CD4-positive, alpha-beta T cell treated with Interleukin-21 for 1 hour (primary cell): Measurements from ENCODE around the gene LHX3.

Source experiments
- DNase-seq: peaks from one replicate; pipeline ENCODE4 v3.0.0-alpha.2; 2020

The LHX3 gene

DNA sequence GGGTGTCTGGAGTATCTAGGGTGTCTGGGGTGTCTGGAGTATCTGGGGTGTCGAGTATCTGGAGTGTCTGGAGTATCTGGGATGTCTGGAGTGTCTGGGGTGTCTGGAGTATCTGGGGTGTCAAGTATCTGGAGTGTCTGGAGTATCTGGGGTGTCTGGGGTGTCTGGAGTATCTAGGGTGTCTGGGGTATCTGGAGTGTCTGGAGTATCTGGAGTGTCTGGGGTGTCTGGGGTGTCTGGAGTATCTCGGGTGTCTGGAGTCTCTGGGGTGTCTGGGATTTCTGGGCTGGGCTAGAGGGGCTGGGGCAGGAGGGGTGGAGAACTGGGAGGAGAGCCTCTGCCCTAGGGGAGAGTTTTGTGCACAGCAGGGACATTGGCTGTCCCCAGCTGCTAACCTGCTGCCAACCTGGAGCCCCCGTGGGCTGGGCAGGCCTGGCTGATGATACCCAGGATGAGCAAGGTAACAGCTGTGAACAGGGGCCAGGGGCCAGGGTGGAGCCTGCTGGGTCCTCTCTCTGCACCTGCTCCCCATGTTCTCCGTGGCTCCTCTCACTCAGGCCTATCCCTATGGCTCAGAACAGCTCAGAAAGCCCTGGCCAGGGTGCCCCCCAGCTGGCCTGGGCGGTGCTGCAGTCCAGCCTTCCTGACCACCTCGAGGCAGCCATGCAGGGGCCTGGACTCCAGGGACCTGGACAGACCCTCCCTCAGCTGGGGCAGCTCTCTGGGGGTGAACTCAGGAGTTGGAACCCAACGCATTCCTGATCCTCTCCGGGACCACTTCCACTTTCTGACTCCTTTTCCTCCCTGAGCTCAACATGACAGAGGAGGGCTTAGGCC, 29.9 kb downstream of the LHX3 start:
- no peak for DNase-seq

DNA sequence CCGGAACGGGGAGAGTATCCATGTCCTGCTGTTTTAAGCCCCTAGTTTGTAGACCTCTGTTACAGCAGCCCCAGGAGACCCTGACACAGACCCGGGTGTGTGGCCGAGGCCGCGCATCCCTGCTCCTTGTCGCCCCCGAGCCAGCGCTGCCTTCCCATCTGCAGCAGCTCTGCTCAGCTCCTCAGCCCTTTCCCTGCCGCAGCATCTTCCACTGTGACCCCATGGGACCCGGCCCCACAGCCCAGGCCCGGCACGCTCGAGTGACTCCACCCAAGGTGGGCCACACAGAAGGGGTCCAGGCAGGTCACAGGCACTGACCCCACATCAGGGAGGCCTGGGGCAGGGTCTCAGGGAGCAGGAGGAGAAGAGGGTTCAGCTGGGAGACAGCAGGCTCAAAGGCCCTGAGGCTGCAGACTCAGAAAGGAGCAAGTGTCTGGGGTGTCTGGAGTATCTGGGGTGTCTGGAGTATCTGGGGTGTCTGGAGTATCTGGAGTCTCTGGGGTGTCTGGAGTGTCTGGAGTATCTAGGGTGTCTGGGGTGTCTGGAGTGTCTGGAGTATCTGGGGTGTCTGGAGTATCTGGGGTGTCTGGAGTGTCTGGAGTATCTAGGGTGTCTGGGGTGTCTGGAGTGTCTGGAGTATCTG, 31.2 kb downstream of the LHX3 start:
- no peak for DNase-seq

DNA sequence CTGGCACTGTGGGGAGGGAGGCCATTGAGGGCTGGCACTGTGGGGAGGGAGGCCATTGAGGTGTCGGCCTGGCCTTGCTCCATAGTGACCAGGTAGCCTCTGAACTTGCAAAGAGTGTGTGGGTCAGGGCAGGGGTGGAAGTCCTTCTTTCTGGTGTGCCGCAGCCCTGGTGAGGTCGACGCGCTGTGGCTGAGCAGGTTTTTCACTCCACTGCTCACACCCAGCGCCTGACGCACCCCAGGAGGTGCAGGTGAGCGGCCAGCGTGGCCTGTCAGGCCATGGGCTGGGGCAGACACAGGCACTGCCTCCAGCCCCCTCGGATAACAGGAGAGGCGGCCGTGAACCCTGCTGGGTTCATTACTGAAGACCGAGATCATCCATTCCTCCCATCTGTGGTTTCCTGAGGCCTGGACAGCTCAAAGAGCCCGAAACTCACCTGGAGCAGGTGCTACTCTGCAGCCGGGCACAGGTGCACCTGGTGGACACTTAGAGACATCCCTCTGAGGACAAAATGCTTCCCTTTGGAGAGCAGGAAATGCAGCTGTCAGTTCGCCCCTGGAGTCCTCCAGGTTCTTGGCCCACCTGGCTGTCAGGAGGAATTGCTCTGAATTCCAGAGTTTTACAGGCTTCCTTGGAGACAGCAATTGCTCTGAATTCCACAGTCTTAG, 32.4 kb downstream of the LHX3 start:
- DNase-seq: no peak

DNA sequence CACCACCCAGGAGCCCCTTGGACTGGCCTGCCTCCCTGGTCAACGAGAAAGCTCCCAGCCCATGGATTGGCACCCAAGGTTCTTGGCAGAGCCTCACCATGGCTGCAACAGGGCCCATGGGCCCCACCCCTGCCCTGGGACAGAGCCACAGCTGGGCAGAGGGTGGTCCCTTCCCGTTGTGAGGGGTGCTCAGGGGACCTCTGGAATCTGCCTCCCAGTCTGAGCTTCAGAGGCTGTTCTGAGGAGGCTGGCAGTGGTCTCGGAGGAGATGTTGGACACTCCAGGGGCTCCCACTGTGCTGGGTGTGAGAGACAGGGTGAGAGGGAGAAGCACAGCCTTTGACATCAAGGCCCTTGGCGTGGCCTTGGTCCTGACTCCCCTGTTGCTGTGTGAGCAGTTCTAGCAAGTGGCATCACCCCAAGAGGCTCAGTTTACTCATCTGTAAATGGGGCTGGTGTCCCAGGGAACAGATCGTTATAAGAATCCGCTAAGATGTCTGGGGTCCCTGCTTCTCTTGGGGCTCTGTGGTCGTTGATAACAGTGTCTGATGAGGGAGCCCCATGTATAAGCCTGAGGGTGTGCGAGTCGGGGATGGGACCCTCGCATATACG, 33.0 kb downstream of the LHX3 start:
- no peak for DNase-seq

DNA sequence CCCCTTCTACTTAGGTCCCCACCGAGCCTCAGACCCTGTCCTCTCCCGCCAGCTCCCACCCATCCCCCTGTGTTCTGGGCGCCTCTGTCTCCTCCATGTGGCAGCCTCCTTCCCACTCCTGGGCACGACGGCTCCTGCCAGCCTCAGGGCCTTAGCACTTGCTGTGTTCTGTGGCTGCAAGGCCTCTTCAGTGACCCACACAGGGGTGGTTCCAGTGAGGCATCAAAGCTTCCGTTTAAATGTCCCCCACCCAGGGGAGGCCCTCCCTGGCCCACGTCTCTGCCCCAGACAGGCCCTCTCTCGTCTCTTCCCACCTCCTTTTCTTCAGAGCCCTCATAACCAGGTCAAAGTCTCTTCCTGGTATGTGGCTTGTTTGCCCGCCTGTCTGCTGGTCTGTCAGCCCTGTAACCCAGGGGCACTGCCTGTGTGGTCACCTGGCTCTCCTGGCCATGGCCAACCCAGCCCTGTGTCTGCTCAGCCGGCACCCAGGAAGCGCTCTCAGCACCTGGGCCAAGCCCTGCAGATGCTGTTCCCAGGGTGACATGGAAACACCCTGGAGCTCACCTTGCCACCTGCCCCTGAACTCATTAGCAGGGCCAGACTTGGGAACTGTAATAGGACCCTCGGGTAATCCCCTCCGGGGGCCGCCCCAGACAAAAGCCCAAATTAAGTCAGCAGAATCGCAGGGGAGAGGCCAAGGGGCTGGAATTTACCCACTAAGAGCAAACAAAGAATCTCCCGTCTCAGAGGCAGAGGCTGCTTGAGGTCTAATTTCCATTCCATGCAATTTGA, 33.7 kb downstream of the LHX3 start:
- DNase-seq: no peak

DNA sequence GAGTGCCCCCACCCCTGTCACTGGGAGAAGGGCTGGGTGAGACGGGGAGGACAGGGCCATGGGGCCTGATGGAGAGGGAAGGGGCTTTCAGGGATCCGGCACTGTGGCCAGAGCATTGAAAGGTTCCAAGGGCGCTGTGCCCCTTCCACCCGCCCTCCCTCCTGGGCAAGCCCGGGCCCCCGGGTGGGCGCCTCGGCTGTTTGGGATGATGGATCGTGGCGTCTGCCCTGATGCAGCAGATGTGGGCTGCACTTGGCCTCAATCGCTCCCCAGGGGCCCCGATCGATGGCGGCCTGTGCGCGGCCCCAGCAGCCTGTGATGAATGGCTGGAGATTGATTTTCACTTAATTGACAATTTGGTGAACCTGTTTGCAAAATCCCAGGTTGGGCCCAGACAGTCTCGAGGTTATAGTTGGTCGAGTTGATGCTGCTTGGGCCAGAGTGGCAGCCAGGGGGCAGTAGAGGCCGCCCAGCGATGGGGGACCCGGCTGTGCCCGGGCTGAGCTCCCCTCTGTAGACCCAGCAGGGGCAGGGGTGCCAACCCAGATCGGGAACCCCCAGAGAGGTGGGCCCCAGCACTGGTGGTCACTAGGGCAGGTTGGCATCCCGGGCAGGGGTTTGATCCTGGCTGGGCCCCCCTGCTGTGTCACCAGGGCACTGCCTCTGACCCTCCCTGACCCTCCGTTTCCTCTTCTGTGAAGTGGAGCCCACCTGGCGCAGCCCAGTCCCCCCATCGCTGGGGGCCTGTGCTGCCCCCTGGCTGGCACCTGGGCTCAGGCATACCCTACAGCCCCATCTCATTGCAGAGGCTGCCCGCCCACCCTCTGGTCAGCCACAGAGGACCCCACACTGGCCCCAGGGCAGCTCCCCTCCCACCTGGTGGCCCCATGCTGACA, 34.7 kb downstream of the LHX3 start:
- peak; percentile 42 for DNase-seq

DNA sequence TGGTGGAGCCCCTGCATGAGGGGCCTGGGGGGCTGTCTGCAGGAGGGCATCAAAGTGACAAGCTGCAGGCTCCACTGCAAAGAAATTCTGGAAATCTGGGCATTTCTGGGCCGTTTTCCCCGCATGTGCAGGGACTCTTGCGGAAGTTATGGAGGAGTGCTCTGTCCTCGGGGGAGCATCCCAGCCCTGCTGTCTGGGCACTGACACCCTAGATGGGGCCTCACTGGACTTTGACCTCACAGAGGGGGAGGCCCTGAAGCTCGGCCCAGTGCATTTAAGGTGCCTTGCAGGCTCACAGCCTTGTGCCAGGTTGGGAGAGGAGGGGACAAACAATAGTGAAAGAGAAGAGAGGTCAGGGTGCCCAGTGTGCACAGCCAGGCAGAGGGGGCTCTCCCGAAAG, 35.4 kb downstream of the LHX3 start:
- DNase-seq: no peak

DNA sequence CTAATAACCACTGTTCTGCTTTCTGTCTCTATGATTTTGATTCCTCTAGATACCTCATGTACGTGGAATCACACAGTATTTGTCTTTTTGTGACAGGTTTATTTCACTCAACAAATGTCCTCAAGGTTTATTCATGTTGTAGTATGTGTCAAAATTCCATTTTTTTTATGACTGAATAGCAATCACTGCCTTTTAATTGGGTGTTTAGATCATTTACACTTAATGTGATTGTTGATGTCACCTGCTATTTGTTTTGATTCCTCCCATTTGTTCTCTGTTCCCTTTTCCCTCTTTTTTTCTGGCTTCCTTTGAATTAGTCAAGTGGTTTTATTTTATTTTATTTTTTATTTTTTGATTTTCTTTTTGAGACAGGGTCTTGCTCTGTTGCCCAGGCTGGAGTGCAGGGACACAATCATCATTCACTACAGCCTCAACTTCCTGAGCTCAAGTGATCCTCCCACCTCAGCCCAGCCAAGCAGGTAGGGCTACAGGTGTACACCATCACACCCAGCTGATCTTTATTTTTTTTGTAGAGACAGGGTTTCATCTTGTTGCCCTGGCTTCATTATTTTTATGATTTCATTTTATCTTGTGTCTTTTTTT, 41.6 kb downstream of the LHX3 start:
- no peak for DNase-seq

DNA sequence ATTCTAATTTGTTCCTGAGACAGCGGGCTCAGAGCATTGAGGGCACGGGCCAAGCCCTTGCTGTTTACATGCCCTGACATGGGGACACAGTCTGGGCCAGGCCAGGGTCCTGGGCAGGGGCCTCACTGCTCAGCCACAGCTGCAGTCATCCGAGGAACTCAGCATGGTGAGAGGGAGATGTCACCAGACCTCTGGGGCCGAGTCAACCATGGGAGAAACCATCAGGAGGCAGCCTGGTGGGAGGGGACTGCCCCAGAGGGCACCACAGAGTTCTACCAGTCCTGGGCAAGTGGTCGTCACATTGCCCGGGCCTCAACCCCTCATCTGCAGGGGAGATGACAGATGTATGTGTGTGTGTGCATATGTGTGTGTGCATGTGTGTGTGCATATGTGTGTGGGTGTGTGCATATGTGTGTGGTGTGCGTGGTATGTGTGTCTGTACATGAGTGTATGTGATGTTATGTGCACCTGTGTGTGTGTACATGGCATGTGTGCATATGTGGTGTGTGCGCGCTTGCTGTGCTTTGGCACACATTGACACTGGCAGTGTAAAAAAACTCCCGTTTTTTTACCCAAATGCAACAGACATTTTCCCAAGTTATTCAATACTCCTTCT, 43.8 kb downstream of the LHX3 start:
- DNase-seq: no peak

DNA sequence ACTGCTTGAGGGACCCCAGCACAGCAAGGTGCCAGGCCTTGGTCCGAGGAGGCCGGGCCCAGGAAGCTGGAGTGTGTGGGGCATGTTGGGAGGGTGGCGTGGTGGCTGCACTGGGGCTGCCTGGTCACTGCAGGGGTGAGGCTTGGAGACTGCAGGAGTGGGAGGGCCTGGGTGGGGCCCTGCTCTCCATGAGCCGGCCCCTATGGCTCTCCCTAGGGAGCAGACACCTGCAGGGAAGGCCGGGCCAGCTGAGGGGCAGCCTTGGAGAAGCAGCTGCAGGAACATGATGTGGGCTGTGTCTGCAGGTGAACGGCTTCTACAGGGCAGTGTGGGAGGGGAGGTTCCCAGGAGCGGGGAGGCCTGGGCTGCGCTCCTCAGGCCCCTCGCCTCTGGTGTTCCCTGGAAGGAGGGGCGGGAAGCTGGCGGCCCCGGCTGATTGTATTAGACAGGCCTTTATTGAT, 44.5 kb downstream of the LHX3 start:
- no peak for DNase-seq

DNA sequence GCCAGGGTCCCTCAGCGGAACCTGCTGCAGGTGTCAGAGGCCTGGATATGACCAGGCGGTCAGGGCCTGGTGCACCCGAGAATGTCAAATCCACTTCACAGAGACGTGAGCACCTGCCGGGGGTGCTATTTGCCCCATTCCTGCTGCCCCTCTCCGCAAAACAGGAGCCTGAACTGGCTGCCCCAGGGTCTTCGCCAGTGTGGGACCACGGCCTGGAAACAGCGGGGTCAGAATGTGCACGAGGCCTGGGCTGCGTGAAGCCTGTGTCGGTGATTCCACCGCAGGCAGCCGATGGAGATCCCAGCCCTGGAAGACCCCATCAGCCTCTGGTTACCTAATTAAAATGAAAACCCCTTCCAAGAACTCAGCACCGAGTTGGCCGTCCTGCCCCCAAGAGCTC, 45.1 kb downstream of the LHX3 start:
- no peak for DNase-seq

DNA sequence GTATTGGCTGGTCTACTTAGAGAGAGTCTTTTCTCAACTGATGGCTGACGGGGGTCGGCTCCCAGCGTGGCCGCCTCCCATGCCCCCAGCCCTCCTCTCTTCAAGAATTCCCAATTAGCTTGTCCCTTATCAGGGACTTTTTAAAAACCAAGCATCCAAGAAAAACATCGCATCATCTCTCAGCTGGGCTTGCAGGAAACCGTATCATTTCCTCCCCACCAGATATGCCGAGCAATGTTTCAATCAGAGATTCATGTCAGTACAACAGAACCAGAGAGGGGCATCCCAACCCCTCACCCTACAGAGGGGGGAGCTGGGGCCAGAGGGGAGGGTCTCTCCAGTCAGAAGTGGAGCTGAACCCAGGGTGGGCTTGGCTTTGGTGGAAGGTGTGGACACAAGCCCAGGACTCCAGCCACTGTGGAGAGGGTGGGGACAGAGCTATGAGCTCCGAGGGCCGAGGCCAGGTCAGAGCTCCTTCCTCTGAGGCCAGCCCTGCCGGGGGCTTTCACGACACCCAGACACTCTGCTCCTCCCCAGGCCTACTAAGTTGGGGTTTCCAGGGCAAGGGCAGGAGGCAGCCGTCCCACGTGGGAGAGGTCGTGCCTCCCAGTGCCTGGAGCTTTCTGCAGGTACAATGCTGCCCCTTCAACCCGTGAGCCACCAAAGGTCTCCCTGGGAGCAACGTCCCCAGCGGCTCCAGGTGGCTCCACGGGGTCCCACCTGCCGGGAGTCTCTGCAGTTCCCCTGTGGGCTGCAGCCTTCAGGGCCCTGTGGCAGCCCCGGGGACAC, 47.3 kb downstream of the LHX3 start:
- no peak for DNase-seq

DNA sequence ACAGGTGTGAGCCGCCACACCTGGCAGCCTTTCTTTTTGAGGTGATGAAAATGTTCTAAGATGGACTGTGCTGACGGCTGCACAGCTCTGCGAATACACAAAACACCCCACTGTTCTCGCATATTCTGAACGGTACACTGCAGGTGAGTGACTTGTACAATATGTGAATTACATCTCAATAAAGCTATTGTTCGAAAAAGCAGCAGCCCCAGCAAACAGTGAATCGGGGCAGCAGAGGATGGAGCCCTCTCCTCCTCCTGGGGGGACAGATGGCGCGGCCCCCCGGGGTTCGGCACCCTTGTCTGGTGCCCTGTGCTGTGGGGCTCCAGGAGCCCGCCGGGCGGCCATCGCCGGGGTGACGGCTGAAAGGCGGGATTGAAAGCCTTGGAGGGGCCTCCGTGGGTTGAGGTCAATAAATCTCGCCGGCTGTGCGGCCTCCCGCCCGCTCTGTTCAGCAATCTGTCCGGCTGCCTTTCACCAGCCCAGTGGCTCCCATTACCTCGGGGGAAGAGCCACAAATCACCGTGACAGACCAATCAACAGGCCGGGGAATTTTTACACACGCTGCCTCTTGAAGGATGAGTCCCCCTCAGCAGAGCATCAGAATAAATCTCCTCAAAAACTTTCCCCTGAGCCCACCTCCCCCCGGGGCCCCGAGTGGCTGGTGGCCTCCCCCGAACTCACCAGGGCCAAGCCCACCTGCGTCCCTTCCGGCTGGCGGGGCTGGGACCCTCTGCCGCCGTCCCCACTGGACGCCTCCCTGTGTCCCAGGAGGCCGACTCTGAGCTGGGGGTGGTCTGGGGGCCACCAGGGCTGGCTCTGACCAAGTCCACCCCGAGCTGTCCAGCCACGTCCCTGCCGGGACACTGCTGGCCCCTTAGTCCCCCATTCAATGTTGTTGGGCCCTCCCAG, 48.5 kb downstream of the LHX3 start:
- no peak for DNase-seq

DNA sequence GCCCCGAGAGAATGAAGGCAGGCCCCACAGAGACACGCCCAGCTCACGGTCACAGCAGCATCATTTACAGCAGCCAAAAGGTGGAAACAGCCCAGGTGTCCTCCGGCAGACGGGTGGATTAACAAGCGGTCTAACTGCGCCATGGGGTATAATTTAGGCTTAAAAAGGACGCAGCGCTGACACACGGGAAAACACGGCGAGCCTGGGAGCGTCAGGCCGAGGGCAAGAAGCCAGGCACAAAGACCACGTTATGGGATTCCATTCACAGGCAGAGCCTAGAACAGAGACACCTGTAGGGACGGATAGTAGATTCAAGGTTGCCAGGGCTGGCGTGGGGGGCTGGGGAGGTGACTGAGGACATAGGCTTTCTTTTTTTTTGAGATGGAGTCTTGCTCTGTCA, 49.4 kb downstream of the LHX3 start:
- no peak for DNase-seq

DNA sequence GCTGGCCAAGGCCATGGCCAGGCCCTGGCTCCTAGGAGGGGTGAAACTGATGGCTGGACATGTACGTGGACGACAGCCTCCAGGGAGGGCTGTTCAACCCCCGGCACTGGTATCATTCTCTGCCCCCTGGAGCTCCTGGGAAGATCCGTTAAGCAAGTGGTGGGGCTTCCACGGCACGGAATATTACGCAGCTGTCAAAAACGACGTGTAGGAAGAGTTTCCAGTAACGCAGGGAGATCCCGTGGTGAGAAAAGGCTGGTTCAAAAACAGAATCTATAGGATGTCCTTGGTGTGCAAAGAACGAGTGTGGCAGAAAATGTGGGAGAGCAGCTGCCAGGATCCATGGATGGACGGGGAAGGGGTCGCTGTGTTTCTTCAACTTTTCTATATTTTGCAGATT, 50.0 kb downstream of the LHX3 start:
- no peak for DNase-seq

DNA sequence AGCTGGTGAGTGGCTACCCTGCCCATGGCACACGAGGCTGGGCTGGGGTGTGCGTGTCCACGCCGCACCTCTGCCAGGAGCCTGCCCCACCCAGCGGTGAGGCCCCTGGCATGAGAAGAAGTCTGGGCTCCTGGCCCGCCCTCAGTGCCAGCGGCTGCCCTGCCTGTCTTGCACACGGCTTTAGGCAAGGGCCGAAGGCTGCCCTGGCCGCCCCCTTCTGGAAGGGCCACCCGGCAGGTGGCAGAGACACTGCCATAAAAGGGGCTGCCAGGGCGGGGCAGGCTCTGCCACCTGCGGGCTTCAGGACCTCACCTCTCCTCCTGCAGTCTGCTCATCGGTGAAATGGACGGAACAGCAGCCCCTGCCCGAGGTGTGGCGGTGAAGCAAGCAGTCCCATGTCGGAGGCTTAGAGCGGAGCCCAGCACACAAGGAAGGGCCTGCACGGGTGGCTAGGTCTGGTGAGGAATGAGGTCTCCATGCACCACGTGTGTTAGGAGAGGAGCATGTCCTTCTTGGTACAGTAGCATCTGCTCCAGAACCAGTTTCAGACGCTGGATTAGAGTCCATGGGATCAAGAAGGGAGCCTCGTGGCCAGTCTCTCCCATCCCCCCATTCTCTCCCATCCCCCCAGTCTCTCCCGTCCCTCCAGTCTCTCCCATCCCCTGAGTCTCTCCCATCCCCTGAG, 51.4 kb downstream of the LHX3 start:
- DNase-seq: no peak

DNA sequence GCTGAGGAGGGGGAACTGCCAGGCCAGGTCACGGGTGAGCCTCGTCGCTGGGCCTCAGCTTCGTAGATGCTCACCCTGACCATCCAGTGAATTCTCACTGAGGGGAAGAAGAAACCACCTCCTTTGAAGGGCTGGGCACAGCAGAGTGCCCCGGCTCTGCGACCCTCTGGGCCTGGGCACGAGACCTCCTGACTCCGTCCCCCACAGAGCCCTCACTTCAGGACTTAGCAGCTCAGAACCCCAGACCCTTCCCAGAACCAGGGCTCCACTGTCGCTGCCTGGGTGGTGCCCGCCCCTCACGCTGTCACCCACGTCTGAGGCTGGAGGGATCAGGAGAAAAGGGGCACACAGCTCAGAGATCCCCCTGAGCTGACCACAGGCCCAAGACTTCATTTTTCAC, 52.0 kb downstream of the LHX3 start:
- no peak for DNase-seq

DNA sequence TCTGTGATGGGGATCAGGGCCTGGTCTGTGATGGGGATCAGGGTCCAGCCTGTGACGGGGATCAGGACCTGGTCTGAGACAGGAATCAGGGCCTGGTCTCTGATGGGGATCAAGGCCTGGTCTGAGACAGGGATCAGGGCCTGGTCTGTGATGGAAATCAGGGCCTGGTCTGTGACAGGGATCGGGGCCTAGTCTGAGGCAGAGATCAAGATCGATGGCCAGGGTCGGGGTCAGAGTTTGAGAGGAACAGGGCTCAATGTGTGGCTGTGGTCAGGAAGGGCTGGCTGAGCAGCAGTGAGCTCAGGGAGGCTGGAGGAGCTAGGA, 52.4 kb downstream of the LHX3 start:
- no peak for DNase-seq
